Endothelial cell of umbilical vein (primary cell): ENCODE data around the gene ZNF490. TPM values are rescaled to one million over a fixed set of nuclear protein-coding genes. Genes with fewer than 3 reads are reported as not detected.

Source experiments
- BruUV-seq: library from RNA; stranded (reverse); fragments of 400-500 nt; replicated peaks from 2 replicates; lab custom pipeline; 2021; lab: Mats Ljungman, UMichigan
- CTCF ChIA-PET: fragments of 300-600, 350-600 bp; sonication (Branson Sonifier 250); formaldehyde crosslinking; loops from one replicate; lab custom pipeline; 2021; ENCODE audit warnings: antibody characterized with exemption, inconsistent platforms; lab: Charles Lee
- POLR2A ChIA-PET: fragments of 300-600, 350-600 bp; sonication (Branson Sonifier 250); formaldehyde crosslinking; loops from one replicate; lab custom pipeline; 2021; ENCODE audit warnings: antibody characterized with exemption, inconsistent platforms; lab: Charles Lee
- DNase-seq: peaks from one replicate; pipeline ENCODE4 v3.0.0-alpha.2; 2011; ENCODE audit warnings: low read depth, low spot score
- FAIRE-seq: peaks from 2 replicates; lab custom pipeline; 2011; peaks lifted over from hg19 to GRCh38; lab: Jason Lieb, UNC
- H2AFZ ChIP-seq: 2 replicates; pipeline ENCODE4 v1.6.0; 2012; ENCODE audit warnings: low read depth, low read length, control low read depth, inconsistent platforms
- H3K27ac ChIP-seq: 2 replicates; pipeline ENCODE4 v1.5.1; 2011; ENCODE audit warnings: low read depth, mild to moderate bottlenecking, control low read depth, low read length, moderate library complexity; ENCODE audit not compliant: insufficient read depth
- H3K27me3 ChIP-seq, 2 experiments: 2 replicates each; pipeline versions ENCODE4 v1.6.0 to v1.6.1; 2011; ENCODE audit warnings: low read length in 2 of 2, mixed read lengths in 1 of 2; ENCODE audit not compliant: control insufficient read depth in 2 of 2, insufficient read depth in 2 of 2
- H3K36me3 ChIP-seq, 2 experiments: 2 replicates in 1 of 2; 3 replicates in 1 of 2; pipeline ENCODE4 v1.5.1; 2011; ENCODE audit warnings: low read length in 2 of 2, mild to moderate bottlenecking in 1 of 2, moderate library complexity in 1 of 2; ENCODE audit not compliant: control insufficient read depth in 2 of 2, insufficient read depth in 2 of 2; ENCODE audit errors: extremely low read depth in 1 of 2
- H3K4me1 ChIP-seq: 3 replicates; pipeline ENCODE4 v1.5.1; 2011; ENCODE audit warnings: mild to moderate bottlenecking, low read length; ENCODE audit not compliant: control insufficient read depth, insufficient read depth; ENCODE audit errors: extremely low read depth
- H3K4me2 ChIP-seq: 2 replicates; pipeline ENCODE4 v1.6.1; 2011; ENCODE audit warnings: low read length, control low read depth, mixed read lengths; ENCODE audit not compliant: insufficient read depth
- H3K4me3 ChIP-seq, 3 experiments: fragments of 200-600 bp in 1 of 3; sonication (generic), shearing (Covaris generic) in 1 of 3; replicated peaks in 1 of 3; 2 replicates each; pipeline ENCODE4 v1.5.1; 2011 to 2016; ENCODE audit warnings: control low read depth in 3 of 3, low read length in 3 of 3, mild to moderate bottlenecking in 2 of 3, inconsistent platforms in 1 of 3, low read depth in 1 of 3, moderate library complexity in 1 of 3; ENCODE audit not compliant: insufficient read depth in 1 of 3
- H3K79me2 ChIP-seq: 2 replicates; pipeline ENCODE4 v1.6.0; 2012; ENCODE audit warnings: low read length, inconsistent platforms; ENCODE audit not compliant: control insufficient read depth, insufficient read depth
- H3K9ac ChIP-seq: replicated peaks from 2 replicates; pipeline ENCODE3; 2011; ENCODE audit warnings: low read length, control low read depth; ENCODE audit not compliant: insufficient read depth; ENCODE audit errors: extremely low read depth
- H3K9me1 ChIP-seq: replicated peaks from 3 replicates; pipeline ENCODE4 v1.6.0; 2011; ENCODE audit warnings: mild to moderate bottlenecking, low read length; ENCODE audit not compliant: control insufficient read depth, insufficient read depth; ENCODE audit errors: extremely low read depth
- H3K9me3 ChIP-seq: replicated peaks from 2 replicates; pipeline ENCODE4 v1.5.1; 2012; ENCODE audit warnings: low read length, inconsistent platforms; ENCODE audit not compliant: control insufficient read depth, insufficient read depth
- H4K20me1 ChIP-seq: replicated peaks from 2 replicates; pipeline ENCODE3; 2011; ENCODE audit warnings: mild to moderate bottlenecking, low read length; ENCODE audit not compliant: control insufficient read depth, insufficient read depth; ENCODE audit errors: extremely low read depth
- CTCF ChIP-seq, 2 donors: IDR thresholded peaks; 1 replicate in 1 of 2; 2 replicates in 1 of 2; pipeline ENCODE4 v1.5.1; 2011; ENCODE audit warnings: low read length in 2 of 2, mild to moderate bottlenecking in 2 of 2, moderate library complexity in 2 of 2, control low read depth in 1 of 2, inconsistent platforms in 1 of 2, low read depth in 1 of 2; ENCODE audit not compliant: insufficient read depth in 1 of 2; ENCODE audit errors: extremely low read depth in 1 of 2
- EZH2 ChIP-seq: IDR thresholded peaks from 2 replicates; pipeline ENCODE4 v1.6.1; 2012; ENCODE audit warnings: borderline replicate concordance, low read depth, mild to moderate bottlenecking, moderate library complexity, low read length, inconsistent platforms; ENCODE audit not compliant: severe bottlenecking
- FOS ChIP-seq: IDR thresholded peaks from 2 replicates; pipeline ENCODE4 v1.6.1; 2011; ENCODE audit warnings: mild to moderate bottlenecking, low read length, moderate library complexity, borderline replicate concordance; ENCODE audit not compliant: insufficient read depth
- GATA2 ChIP-seq: IDR thresholded peaks from 2 replicates; pipeline ENCODE4 v1.7.0; 2011; ENCODE audit warnings: low read depth, mild to moderate bottlenecking, moderate library complexity, mixed read lengths, low read length; ENCODE audit not compliant: insufficient read length, insufficient read depth
- JUN ChIP-seq: IDR thresholded peaks from 2 replicates; pipeline ENCODE4 v1.6.1; 2011; ENCODE audit warnings: borderline replicate concordance, low read depth; ENCODE audit not compliant: insufficient read length, insufficient read depth
- MAX ChIP-seq: IDR thresholded peaks from 2 replicates; pipeline ENCODE4 v1.6.1; 2011; ENCODE audit not compliant: insufficient read depth, insufficient read length
- MYC ChIP-seq: IDR thresholded peaks from one replicate; pipeline ENCODE4 v1.6.1; 2011; ENCODE audit warnings: mild to moderate bottlenecking, low read depth, low read length
- POLR2A ChIP-seq: IDR thresholded peaks from 2 replicates; pipeline ENCODE4 v1.6.1; 2012; ENCODE audit warnings: low read depth, mild to moderate bottlenecking, control low read depth, low read length
- POLR2AphosphoS5 ChIP-seq: IDR thresholded peaks from 2 replicates; pipeline ENCODE4 v1.6.1; 2012; ENCODE audit warnings: low read depth, mild to moderate bottlenecking, control low read depth, low read length, moderate library complexity; ENCODE audit not compliant: insufficient read depth
- dilution Hi-C: fragments of 300-500 bp; cut with MboI; formaldehyde crosslinking; loops from one replicate; pipeline ENCODE4 v1.15.0; 2019; ENCODE audit warnings: low sequenced_read_pairs; ENCODE audit not compliant: extremely low pct_ligation_motif_present
- intact Hi-C: fragments of 100-400 bp; cut with micrococcal nuclease; formaldehyde crosslinking; loops from one replicate; pipeline ENCODE4 v1.10.0; 2022
- polyA plus RNA-seq, 4 experiments: library from polyadenylated mRNA; depleted of rRNA in 3 of 4; stranded (reverse) in 3 of 4; unstranded in 1 of 4; fragments of >200 nt; gene quantifications; 2 replicates each; pipeline versions ENCODE4 v1.2.1 to v1.2.3, GENCODE V29; 2011 to 2012; ENCODE audit warnings: missing spikeins in 1 of 4
- total RNA-seq: library from RNA; stranded (reverse); gene quantifications from 2 replicates; pipeline ENCODE4 v1.2.3, GENCODE V29; 2021

The ZNF490 gene
- total and polyA plus RNA-seq, 2 donors (not counting 3 experiments of a cell fraction or from before 2014, with no cell fraction given): 1.4 to 5.7 TPM

GRCh38 chr19:12655546-12655945 lies 44.9 kb upstream of the ZNF490 start:
- DNase-seq (no peak), FAIRE-seq (no peak)
- no peak overlapping the region for H3K4me3 ChIP-seq
- BruUV-seq: TSS peak; percentile 7
- H3K27me3 ChIP-seq: no peaks in the 10 kb centered on the region
- H3K4me1 ChIP-seq: no peaks in the 10 kb centered on the region
- H3K9me3 ChIP-seq: no peaks in the 10 kb centered on the region
- peaks cover 0 to 1% of the 10 kb centered on the region in 2 experiments for H3K36me3 ChIP-seq
- H3K9ac ChIP-seq: no peak overlapping the region
- CTCF ChIA-PET: interaction anchor here (1.3 kb wide), 1 partner anchor 15 kb away, joined by 6 read pairs; no protein-coding TSS in a partner anchor
- H3K9me1 ChIP-seq: no peaks in the 10 kb centered on the region
- no peak overlapping the region for H2AFZ ChIP-seq
- no peak for TF ChIP-seq MYC
- no peak for TF ChIP-seq CTCF (IDR thresholded peaks at IDR 0.05; ENCODE audit: extremely low read depth in 1 of 2, insufficient read depth in 1 of 2, low read depth in 1 of 2, low read length in 2 of 2)
- no peak for TF ChIP-seq FOS
- POLR2A ChIA-PET: no interaction called here
- H3K27ac ChIP-seq: no peak overlapping the region
- dilution Hi-C loops (no loop called here), intact Hi-C loops (no loop called here)
- no peak overlapping the region for H3K4me2 ChIP-seq
- no peaks in the 10 kb centered on the region for H4K20me1 ChIP-seq
- H3K79me2 ChIP-seq: no peaks in the 10 kb centered on the region

- Histone ChIP-seq H3K9me1 (no peaks in the 10 kb centered on the region), H3K4me3 (no peak overlapping the region), H3K27me3 (no peaks in the 10 kb centered on the region), H3K79me2 (no peaks in the 10 kb centered on the region), H2AFZ (no peak overlapping the region), H3K27ac (no peak overlapping the region), H3K4me1 (no peaks in the 10 kb centered on the region), H3K4me2 (no peak overlapping the region), H3K36me3 (no peaks in the 10 kb centered on the region), H4K20me1 (no peaks in the 10 kb centered on the region), H3K9ac (no peak overlapping the region), H3K9me3 (no peaks in the 10 kb centered on the region)
- no peak for DNase-seq
- intact Hi-C loops: no loop called here
- dilution Hi-C loops: no loop called here
- FAIRE-seq: no peak
- POLR2A ChIA-PET: no interaction called here
- CTCF ChIA-PET: interaction anchor here (0.7 kb wide), 1 partner anchor 12 kb away, joined by 3 read pairs; no protein-coding TSS in a partner anchor
- no peak for TF ChIP-seq POLR2AphosphoS5
- no peak for TF ChIP-seq EZH2
- no peak for TF ChIP-seq MYC
- no peak for TF ChIP-seq CTCF (IDR thresholded peaks at IDR 0.05; ENCODE audit: extremely low read depth in 1 of 2, insufficient read depth in 1 of 2, low read depth in 1 of 2, low read length in 2 of 2)
- TF ChIP-seq GATA2: no peak
- TF ChIP-seq POLR2A: no peak
- TF ChIP-seq FOS: no peak
- no peak for TF ChIP-seq JUN
- TF ChIP-seq MAX: no peak
- BruUV-seq: no TSS peak
These were observed 41.6 kb upstream of the ZNF490 start for GRCh38 chr19:12652219-12652618.
